NCI-H128 (cell line): ENCODE results near the gene TBX5.

Source experiments
- DNase-seq: peaks from one replicate; lab custom pipeline; 2025; ENCODE audit not compliant: unreplicated experiment; lab: John Stamatoyannopoulos, UW

Gene TBX5

GRCh38 chr12:114405519-114406271, at the start of gene TBX5:
TBX5 (minus strand) TSS chr12:114406144; CDS start chr12:114403898, 2,246 bp downstream.
- DNase-seq, result peak; percentile 18

DNA sequence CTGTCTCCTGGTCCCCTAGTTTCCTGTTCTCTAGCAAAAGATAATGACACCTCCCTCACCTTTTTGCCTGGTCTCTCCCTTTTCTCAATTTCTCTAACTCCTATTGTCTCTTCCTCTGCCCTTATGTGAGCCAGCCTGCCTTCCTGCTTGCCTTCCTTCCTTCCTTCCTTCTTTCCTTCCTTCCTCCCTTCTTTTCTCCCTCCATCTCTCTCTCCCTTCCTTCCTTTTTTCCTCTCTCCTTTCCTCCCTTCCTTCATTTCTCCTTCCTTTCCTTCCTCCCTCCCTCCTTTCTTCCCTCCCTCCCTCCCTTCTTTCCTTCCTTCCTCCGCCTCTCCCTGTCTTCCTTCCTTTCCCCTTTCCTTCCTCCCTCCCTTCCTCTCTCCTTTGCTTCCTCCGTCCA, 45.7 kb upstream of the TBX5 start:
- no peak for DNase-seq

GRCh38 chr12:114450515-114451300, 44.8 kb upstream of the TBX5 start:
- no peak for DNase-seq

DNA sequence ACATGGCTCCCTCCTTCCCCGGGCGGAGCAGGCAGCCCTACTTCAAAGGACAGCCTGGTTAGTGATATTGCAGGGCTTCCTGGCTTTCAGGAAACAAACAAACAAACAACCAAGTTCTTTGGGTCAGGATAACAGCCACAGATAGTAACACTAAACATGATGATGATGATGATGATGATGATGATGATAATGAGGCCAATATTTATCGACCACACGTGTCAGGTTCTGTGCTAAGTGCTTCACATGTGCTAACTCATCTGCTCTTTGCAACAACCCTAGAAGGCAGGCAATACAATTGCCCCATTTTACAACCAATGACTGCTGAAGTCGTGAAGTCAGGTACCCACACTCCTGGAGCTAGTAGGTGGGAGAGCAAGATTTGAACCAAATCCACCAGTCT, 44.1 kb upstream of the TBX5 start:
- DNase-seq, result no peak

- DNase-seq, result no peak
Observed at GRCh38 chr12:114448618-114448933, 42.6 kb upstream of the TBX5 start.

DNA sequence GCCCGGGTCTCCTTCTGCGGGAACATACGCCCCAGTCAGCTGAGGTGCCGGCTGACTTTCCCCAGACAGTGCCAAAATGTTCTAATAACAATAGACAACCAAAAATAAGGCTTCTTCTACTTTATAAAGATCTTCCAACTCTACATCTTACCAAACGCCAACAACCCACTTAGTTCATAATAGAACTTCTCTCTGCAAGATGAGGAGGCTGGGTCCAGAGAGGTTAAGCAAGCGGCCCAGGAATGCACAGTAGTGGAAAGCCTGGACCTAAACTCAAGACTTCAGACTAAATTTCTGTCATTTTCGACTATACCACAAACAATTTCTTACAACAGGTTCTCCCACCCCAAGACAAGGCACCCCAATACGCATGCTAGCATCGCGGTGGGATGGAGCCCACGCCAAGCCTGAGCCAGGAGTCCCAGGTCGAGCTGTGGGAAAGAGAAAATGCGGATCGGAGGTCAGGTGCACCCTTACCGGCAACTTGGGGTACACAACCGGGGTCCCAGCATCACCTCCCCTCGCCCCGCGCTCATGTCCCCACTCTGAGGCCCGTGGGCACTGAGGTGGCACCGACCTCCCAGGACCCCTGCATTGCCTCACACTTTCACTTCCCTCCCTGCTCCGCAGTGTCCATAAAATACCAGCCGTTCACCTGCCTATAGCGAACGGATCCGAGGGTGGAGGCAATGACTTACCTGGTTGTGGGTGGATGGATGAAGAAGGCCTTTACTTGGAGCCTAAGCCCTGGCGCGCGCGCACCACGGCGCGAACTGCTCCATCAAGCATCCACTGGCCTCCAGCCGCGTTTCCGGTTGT, 42.1 kb upstream of the TBX5 start:
- DNase-seq, result no peak

GRCh38 chr12:114447274-114447716, 41.4 kb upstream of the TBX5 start:
- DNase-seq, result no peak

GRCh38 chr12:114445401-114446323, 39.7 kb upstream of the TBX5 start:
- DNase-seq, result no peak

DNA sequence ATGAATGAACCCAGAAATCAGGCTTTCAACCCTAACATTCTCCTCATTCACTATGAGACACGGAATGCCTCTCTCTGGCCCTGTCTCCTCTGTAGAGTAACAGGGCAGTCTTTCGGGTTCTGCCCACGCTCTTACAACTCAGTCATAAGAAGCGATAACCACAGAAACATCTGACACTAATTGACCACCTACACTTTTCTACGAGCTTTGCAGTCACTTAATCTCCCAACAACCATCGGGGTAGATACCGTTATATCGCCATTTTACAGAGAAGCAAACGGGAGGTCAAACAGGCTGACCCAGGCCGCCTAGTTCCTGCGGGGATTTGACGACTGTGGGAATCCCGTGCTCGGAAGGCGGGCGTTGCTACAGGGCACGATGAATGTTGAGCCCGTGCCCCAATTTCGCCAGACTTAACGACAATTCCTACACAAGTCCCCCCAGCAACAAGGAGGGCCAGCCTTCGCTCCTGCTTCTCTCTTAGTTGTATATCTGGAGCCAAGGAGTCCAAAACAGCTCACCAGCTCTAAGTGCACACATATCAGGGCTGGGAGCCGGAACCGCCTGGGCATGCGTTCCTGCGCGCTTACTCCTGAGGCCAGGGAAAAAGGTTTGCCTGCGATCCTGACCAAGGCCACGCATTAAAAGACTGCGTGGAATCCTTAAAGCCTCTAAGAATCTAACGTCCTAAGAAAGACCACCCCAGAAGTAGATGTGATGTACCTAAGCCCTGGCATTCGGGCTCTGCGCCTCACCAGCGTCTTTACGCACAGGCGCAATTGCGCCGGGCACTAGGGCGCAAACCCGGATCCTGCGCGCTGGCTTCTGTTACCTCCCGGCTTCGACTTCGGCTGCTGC, 38.7 kb upstream of the TBX5 start:
- no peak for DNase-seq

DNA sequence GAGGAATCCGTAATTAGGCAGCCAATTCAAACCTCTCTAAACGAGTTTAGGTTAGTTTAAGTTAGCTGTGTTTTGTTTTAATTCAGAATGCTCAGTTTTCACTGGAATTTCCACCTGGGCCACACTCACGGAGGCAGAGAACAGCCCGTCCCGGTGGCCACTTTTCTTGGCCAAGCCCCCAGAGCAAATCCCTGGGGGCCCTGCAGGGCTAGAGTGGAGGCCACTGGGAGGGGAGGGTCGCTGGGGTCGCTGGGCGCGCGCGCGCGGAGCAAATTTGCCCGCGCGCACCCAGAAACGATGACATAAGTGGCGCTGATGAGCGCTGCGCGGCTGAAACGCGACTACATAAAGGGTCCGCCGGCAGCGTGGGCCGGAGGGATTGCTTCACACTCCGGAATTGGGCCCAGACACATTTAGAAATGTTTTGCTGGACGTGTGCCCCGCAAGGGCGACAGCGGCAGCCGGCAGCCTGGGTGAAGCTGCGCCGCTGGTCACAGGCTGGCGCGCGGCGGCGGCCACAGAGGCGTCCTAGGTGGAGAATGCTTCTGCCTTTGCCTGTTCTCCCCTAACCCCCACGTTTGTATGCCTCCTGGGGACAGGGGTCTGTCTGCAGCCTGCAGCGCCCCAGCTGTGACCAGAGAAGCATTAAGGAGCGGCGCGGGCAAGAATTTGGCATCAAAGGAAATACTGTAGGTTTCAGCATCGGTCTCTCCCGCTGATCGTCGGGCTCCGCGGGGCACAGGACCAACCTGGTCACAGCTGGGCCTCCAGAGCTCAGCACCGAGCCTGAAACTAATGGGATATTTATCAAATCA, 37.9 kb upstream of the TBX5 start:
- DNase-seq, result no peak

DNA sequence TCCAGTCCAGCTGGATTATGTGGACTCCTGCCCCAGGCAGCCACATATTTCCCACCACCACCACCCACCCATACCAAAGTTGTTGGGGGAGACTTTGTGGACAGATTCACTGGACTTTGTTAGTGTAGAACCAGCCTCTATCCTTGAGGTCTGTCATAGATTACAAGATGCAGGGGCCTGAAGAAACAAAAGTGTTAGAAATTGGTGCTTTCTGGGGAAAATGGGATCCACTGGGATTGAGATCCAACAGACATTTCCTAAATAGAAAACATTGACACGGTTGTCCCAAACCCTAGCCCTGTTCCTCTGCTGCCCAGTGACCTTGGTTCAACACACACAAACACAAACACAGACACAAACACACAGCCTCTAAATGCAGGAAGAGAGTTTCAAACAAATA, 36.6 kb upstream of the TBX5 start:
- DNase-seq, result no peak

DNA sequence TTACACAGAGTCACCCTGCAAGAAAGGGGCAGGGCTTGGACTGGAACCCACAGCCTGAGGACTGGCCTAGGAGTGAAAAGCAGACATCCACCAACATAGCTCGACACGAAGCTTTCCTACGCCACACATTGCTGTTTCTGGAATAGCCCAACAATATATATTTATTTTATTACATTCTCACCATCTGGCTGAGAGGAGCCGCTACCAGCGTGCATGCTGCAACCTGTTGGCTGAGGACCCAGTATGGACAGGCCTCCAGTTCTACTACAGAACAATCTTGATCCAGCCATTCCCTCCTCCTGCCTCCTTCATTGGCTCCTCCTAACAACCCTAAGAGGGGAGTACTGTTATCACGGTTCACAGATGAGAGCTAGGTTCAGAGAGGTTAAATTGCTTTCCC, 35.6 kb upstream of the TBX5 start:
- DNase-seq, result no peak

DNA sequence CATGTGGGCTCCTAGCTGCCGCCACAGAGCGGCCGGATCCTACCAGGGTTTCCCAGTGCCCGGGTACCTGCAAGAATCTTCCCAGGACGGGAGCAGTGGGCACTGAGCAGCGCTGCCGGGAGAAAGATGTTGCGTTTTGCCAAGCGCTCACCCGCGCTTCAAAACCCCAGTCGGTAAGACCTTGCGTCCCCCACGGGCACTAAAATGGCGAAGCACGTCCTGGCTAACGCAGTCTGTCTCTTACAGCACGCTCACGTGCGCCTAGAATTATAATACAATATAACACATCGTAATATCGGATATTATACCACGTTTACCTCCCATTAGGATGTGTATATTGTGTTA, 35.1 kb upstream of the TBX5 start:
- DNase-seq, result no peak

- DNase-seq, result no peak
Observed at GRCh38 chr12:114440270-114441038, 34.5 kb upstream of the TBX5 start.

DNA sequence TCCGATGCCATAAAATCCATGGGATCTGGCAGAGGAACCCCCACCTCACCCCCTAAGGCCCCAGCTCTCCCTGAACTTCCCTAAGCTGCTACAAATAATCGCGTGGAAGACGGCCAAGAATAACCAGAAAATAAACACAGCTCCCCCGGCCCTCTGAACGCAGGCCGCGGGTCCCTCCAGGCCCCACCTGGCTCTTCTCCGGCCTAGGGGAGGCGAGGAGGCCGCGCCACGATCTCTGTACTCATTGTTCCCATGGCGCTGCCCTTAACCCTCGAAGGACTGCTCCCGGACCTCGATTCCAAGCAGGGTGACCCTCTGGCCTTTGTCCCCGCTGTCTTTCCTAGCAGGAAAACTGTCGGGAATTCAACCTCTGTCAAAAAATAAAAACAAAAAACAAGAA, 33.9 kb upstream of the TBX5 start:
- DNase-seq, result no peak

- no peak for DNase-seq
Observed at GRCh38 chr12:114439261-114439683, 33.3 kb upstream of the TBX5 start.

- no peak for DNase-seq
Observed at GRCh38 chr12:114438635-114439256, 32.8 kb upstream of the TBX5 start.

DNA sequence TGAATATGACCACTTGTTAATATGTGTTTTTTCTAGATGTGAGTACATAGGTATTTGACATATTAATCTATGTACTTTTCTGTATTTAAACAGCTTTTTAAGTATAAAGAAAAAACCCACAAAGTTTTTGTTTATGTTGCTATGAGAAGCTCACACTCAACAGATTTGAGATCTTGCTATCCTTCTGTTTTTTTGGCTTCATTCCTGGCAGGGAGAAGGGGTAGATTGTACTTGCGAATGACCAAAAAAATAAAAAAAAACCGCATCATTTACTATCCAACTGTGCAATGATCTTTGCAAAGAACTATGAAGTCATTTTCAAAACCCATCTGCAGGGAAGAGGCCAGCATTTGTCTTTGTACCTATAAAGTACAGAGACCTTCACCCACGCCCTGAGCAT, 28.4 kb upstream of the TBX5 start:
- no peak for DNase-seq
